PC-3 (cell line): ENCODE results near the gene RNF150. TPM values are rescaled to one million over a fixed set of nuclear protein-coding genes. Genes with fewer than 3 reads are reported as not detected.

Experiments
- ATAC-seq: fragments of 200-7000 bp; cut with Tn5 transposase; 2 replicates; pipeline ENCODE4 v1.9.1; 2020; ENCODE audit warnings: mild to moderate bottlenecking, moderate library complexity
- BruUV-seq: library from RNA; stranded (reverse); fragments of 400-500 nt; replicated peaks from 2 replicates; lab custom pipeline; 2021; lab: Mats Ljungman, UMichigan
- CTCF ChIA-PET: fragments of 300-600 bp; sonication (Branson Sonifier 250); formaldehyde crosslinking; loops from one replicate; lab custom pipeline; 2022; ENCODE audit warnings: antibody characterized with exemption; lab: Charles Lee
- POLR2A ChIA-PET: fragments of 300-600 bp; sonication (Branson Sonifier 250); formaldehyde crosslinking; loops from one replicate; lab custom pipeline; 2022; ENCODE audit warnings: antibody characterized with exemption; ENCODE audit not compliant: unreplicated experiment; lab: Charles Lee
- DNase-seq: peaks from one replicate; pipeline ENCODE4 v3.0.0-alpha.2; 2015
- H2AFZ ChIP-seq: fragments of 300-600 bp; sonication (generic); 2 replicates; pipeline ENCODE4 v1.6.0; 2016; ENCODE audit warnings: antibody characterized with exemption, low read length
- H3F3A ChIP-seq: fragments of 300-600 bp; sonication (generic); one replicate; pipeline ENCODE4 v1.6.0; 2017; ENCODE audit warnings: antibody characterized with exemption, low read length, control low read depth, mild to moderate bottlenecking; ENCODE audit not compliant: unreplicated experiment
- H3K27ac ChIP-seq: fragments of 300-600 bp; sonication (generic); 2 replicates; pipeline ENCODE4 v1.5.1; 2016; ENCODE audit warnings: mild to moderate bottlenecking, low read length
- H3K27me3 ChIP-seq: fragments of 300-600 bp; sonication (generic); 2 replicates; pipeline ENCODE4 v1.6.1; 2016; ENCODE audit warnings: low read length, mixed read lengths
- H3K36me3 ChIP-seq: fragments of 300-600 bp; sonication (generic); 2 replicates; pipeline ENCODE4 v1.6.1; 2016; ENCODE audit warnings: low read depth, mixed run types, low read length, mixed read lengths
- H3K4me1 ChIP-seq: fragments of 300-600 bp; sonication (generic); 2 replicates; pipeline ENCODE4 v1.5.1; 2016; ENCODE audit warnings: low read length; ENCODE audit not compliant: insufficient read depth
- H3K4me2 ChIP-seq: fragments of 300-600 bp; sonication (generic); 2 replicates; pipeline ENCODE4 v1.6.0; 2016; ENCODE audit warnings: low read length
- H3K4me3 ChIP-seq: fragments of 300-600 bp; sonication (generic); 2 replicates; pipeline ENCODE4 v1.5.1; 2016; ENCODE audit warnings: mild to moderate bottlenecking, low read length, mixed read lengths
- H3K79me2 ChIP-seq: fragments of 300-600 bp; sonication (generic); 2 replicates; pipeline ENCODE4 v1.6.1; 2017; ENCODE audit warnings: low read length, mixed read lengths
- H3K9ac ChIP-seq: fragments of 300-600 bp; sonication (generic); 2 replicates; pipeline ENCODE4 v1.6.0; 2016; ENCODE audit warnings: mild to moderate bottlenecking, low read length
- H3K9me2 ChIP-seq: fragments of 300-600 bp; sonication (generic); replicated peaks from 2 replicates; pipeline ENCODE4 v1.6.1; 2016; ENCODE audit warnings: mixed run types, low read length, mixed read lengths
- H3K9me3 ChIP-seq: fragments of 300-600 bp; sonication (generic); 2 replicates; pipeline ENCODE4 v1.6.1; 2016; ENCODE audit warnings: low read length, mixed read lengths
- H4K20me1 ChIP-seq: fragments of 300-600 bp; sonication (generic); 2 replicates; pipeline ENCODE4 v1.6.1; 2016; ENCODE audit warnings: low read length, mixed read lengths
- CTCF ChIP-seq: fragments of 300-600 bp; sonication (generic); conservative IDR thresholded peaks from 2 replicates; pipeline ENCODE4 v1.5.1; 2017; ENCODE audit warnings: antibody characterized with exemption, low read depth, mild to moderate bottlenecking, low read length
- EZH2 ChIP-seq: fragments of 300-600 bp; sonication (generic); IDR thresholded peaks from one replicate; pipeline ENCODE4 v1.6.1; 2017; ENCODE audit warnings: antibody characterized with exemption, mild to moderate bottlenecking, low read length; ENCODE audit not compliant: unreplicated experiment
- EZH2phosphoT487 ChIP-seq: fragments of 300-600 bp; sonication (generic); IDR thresholded peaks from 2 replicates; pipeline ENCODE4 v1.6.1; 2018; ENCODE audit warnings: mild to moderate bottlenecking, antibody characterized with exemption, low read length, borderline replicate concordance
- intact Hi-C: fragments of 100-400 bp; cut with micrococcal nuclease; formaldehyde crosslinking; loops from 2 replicates; pipeline ENCODE4 v1.9.0; 2023
- total RNA-seq: library from RNA; depleted of rRNA; stranded (reverse); fragments of >200 nt; gene quantifications from 2 replicates; pipeline ENCODE4 v1.2.3, GENCODE V29; 2014

The RNF150 gene
- total RNA-seq, 1 experiment from 2014 or later = 0.55 TPM

- no peak overlapping the region for H3K4me2 ChIP-seq
- H4K20me1 ChIP-seq = no peaks in the 10 kb centered on the region
- H3F3A ChIP-seq = no peaks in the 10 kb centered on the region
- peaks cover 61% of the 10 kb centered on the region for H3K27me3 ChIP-seq
- no peak overlapping the region for H3K4me3 ChIP-seq
- H2AFZ ChIP-seq = no peak overlapping the region
- no peaks in the 10 kb centered on the region for H3K36me3 ChIP-seq
- no peak overlapping the region for H3K27ac ChIP-seq
- intact Hi-C loops = no loop called here
- ChIA-PET POLR2A (no interaction called here), CTCF (no interaction called here)
- no peak for TF ChIP-seq EZH2phosphoT487
- TF ChIP-seq CTCF = no peak
- no peak for TF ChIP-seq EZH2
- no peaks in the 10 kb centered on the region for H3K9me2 ChIP-seq
- no peaks in the 10 kb centered on the region for H3K4me1 ChIP-seq
- BruUV-seq = no TSS peak
- H3K9ac ChIP-seq = no peak overlapping the region
- H3K79me2 ChIP-seq = no peaks in the 10 kb centered on the region
- H3K9me3 ChIP-seq = no peaks in the 10 kb centered on the region
- ATAC-seq (no peak), DNase-seq (no peak)
Measured at GRCh38 chr4:141013899-141014298, 119.4 kb downstream of the RNF150 start.

GRCh38 chr4:141011901-141012315, 121.4 kb downstream of the RNF150 start:
- no peak overlapping the region for H3K27ac ChIP-seq
- H3K27me3 ChIP-seq = peaks cover 57% of the 10 kb centered on the region
- no peak overlapping the region for H2AFZ ChIP-seq
- no peaks in the 10 kb centered on the region for H3K9me3 ChIP-seq
- POLR2A ChIA-PET = no interaction called here
- no peaks in the 10 kb centered on the region for H4K20me1 ChIP-seq
- no peak overlapping the region for H3K9ac ChIP-seq
- H3K36me3 ChIP-seq = no peaks in the 10 kb centered on the region
- ATAC-seq = no peak
- DNase-seq = no peak
- H3K4me2 ChIP-seq = no peak overlapping the region
- no TSS peak for BruUV-seq
- no peaks in the 10 kb centered on the region for H3K9me2 ChIP-seq
- no peak for TF ChIP-seq CTCF
- TF ChIP-seq EZH2phosphoT487 = no peak
- no peak for TF ChIP-seq EZH2
- intact Hi-C loops = no loop called here
- H3K4me1 ChIP-seq = no peaks in the 10 kb centered on the region
- H3F3A ChIP-seq = no peaks in the 10 kb centered on the region
- CTCF ChIA-PET = no interaction called here
- no peak overlapping the region for H3K4me3 ChIP-seq
- no peaks in the 10 kb centered on the region for H3K79me2 ChIP-seq

- Histone ChIP-seq H3K9me2 (no peaks in the 10 kb centered on the region), H3K36me3 (no peaks in the 10 kb centered on the region), H2AFZ (no peak overlapping the region), H3K4me2 (no peak overlapping the region), H4K20me1 (no peaks in the 10 kb centered on the region), H3K9me3 (no peaks in the 10 kb centered on the region), H3K79me2 (no peaks in the 10 kb centered on the region), H3K4me3 (no peak overlapping the region), H3F3A (no peaks in the 10 kb centered on the region), H3K27ac (no peak overlapping the region), H3K27me3 (peaks cover 39% of the 10 kb centered on the region; the same call in 1 of the 2 replicates), H3K4me1 (no peaks in the 10 kb centered on the region), H3K9ac (no peak overlapping the region)
- no TSS peak for BruUV-seq
- DNase-seq (no peak), ATAC-seq (no peak)
- intact Hi-C loops = no loop called here
- TF ChIP-seq EZH2 (no peak), CTCF (no peak), EZH2phosphoT487 (no peak)
- CTCF ChIA-PET = no interaction called here
- POLR2A ChIA-PET = no interaction called here
Measured at GRCh38 chr4:141009931-141010330, 123.3 kb downstream of the RNF150 start.
